ENCODE measurements around the gene MORN2. TPM values are rescaled to one million over a fixed set of nuclear protein-coding genes. Genes with fewer than 3 reads are reported as not detected.
A peak's percentile ranks its signal among the peaks of the same experiment; 100 is the strongest.
"Not testable (repeated sequence)": the region's sequence is repeated elsewhere in the genome, so short reads cannot be mapped to it uniquely, and the experiment has no call there.

The MORN2 gene
- 1 to 10 TPM; 6.4 to 6.9 TPM for total RNA-seq

DNA sequence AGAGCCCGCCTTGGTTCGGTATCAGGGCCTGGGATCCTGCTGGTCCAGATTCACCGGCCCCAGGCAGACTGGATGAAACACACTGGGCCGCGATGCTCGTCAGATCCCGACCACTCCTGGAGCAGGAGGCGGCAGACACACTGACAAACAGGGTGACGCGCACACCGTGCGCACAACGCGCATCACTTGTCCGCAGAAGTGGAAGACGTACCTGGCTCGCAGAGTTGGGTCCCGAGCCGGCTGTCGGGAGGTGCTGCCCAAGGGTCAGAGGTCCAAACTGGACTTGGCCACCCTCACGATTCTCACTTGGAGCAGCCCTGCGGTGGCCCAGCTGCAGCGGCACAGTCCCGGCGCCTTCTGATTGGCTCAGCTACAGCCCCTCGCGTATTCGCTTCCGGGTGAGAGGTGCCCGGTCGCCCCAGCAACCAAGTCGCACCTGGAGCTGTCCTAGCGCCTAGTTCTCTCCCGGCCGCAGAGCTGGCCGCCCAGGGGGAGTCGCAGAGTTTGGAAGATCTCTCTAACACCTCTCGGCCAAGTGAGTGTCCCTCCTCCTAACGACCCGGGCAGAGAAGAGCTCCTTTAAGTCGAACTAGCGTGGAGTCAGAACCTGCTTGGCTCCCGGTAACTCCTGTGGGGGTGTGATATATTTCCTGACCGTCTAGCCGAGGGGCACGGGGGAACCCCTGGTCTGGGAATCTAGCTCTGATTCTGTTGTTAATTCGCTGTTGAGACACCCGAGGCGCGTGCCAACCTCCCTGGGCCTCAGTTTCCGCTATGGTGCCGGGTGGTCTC, at the start of gene MORN2, which contains the start of gene DHX57:
MORN2 (plus strand) TSS at position 401 of the 792 bp plus-strand sequence.
DHX57 (minus strand) TSS at position 359 of the 792 bp plus-strand sequence. CDS start 7,529 bp downstream, outside the sequence.
- peak; percentile 99 for ATAC-seq
- peaks cover 18 to 20% of the 10 kb centered on the region in 2 donors for H3K4me1 Mint-ChIP-seq (ENCODE audit: low read depth in 2 of 2)
- no peaks in the 10 kb centered on the region for H3K27me3 Mint-ChIP-seq
- H3K27ac Mint-ChIP-seq = peak within 1 kb of the TSS; percentile 74 to 96
- peak; percentile 87 for DNase-seq (ENCODE audit: low spot score)
- H3K4me3 Mint-ChIP-seq = peak within 1 kb of the TSS; percentile 96
- H3K9me3 Mint-ChIP-seq = no peaks in the 10 kb centered on the region
- peaks cover 5% of the 10 kb centered on the region for H3K36me3 Mint-ChIP-seq

DNA sequence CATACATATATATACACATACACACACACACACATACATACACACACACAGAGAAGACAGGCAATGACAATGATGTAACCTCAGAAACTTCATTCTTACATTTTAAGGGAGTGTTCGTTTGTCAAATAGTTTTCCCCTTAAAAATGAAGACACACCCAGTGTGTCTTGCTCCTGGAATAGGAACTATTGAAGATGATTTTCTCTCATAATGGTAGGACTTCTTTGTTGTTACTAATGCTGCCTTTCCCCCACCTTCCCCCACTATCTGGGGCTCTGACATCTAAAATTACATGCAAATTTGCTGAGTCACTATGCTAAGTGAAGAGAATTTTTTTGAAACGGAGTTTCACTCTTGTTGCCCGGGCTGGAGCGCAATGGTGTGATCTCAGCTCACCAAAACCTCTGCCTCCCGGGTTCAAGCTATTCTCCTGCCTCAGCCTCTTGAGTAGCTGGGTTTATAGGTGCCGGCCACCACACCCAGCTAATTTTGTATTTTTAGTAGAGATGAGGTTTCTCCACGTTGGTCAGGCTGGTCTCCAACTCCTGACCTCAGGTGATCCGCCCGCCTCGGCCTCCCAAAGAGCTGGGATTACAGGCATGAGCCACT, 48.1 kb upstream of the MORN2 start:
- not testable (repeated sequence) for H3K27me3 Mint-ChIP-seq; H3K9me3 Mint-ChIP-seq; DNase-seq (ENCODE audit: low spot score); H3K4me3 Mint-ChIP-seq; H3K4me1 Mint-ChIP-seq (ENCODE audit: low read depth in 2 of 2)
- ATAC-seq = peak; percentile 66 to 68
- peak overlapping the region; percentile 21 to 65 for H3K27ac Mint-ChIP-seq
- H3K36me3 Mint-ChIP-seq = peaks cover 17% of the 10 kb centered on the region

DNA sequence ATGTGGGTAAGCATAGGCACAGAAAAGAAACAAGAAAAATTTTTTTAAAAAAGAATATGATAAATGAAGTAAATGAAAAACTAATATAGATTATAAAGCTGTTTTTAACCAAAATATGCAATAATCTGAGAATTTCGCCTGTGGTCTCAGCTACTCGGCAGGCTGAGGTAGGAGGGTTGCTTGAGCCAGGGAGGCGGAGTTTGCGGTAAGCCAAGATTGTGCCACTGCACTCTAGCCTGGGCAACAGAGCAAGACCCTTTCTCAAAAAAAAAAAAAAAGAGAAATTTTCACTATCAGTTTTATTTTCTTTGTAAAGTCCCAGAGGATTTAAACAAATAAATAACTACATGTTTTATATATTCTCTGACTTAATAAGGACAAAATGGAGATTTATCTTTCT, 47.3 kb upstream of the MORN2 start:
- DNase-seq (ENCODE audit: low spot score) (no peak), ATAC-seq (no peak)
- Mint-ChIP-seq H3K36me3 (peaks cover 13% of the 10 kb centered on the region), H3K27ac (no peak overlapping the region), H3K4me3 (no peak overlapping the region), H3K9me3 (no peaks in the 10 kb centered on the region), H3K4me1 (ENCODE audit: low read depth in 2 of 2) (peaks cover 4 to 7% of the 10 kb centered on the region in 2 donors), H3K27me3 (no peaks in the 10 kb centered on the region)

DNA sequence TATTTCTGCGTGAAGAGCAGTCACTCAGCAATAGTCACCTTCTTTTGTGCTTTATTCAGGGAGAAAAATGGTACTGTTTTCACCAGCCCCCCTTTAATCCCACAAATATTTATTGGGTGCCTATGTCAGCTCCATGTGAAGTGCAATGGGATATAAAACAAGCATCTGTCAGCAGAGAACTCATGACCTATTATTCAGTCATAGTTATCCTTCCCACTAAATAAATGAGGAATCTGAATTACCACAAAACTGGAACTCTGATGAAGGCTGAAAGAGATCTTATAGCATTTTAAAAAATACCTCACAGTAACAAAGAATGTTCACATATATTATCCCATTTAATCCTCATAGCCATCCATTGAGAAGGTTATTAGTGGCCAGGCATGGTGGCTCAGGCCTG, 45.8 kb upstream of the MORN2 start:
- ATAC-seq = no peak
- Mint-ChIP-seq H3K9me3 (no peaks in the 10 kb centered on the region), H3K27me3 (no peaks in the 10 kb centered on the region), H3K4me1 (ENCODE audit: low read depth in 2 of 2) (peaks cover 4 to 7% of the 10 kb centered on the region in 2 donors), H3K4me3 (no peak overlapping the region), H3K36me3 (peaks cover 11% of the 10 kb centered on the region), H3K27ac (no peak overlapping the region)
- no peak for DNase-seq (ENCODE audit: low spot score)

DNA sequence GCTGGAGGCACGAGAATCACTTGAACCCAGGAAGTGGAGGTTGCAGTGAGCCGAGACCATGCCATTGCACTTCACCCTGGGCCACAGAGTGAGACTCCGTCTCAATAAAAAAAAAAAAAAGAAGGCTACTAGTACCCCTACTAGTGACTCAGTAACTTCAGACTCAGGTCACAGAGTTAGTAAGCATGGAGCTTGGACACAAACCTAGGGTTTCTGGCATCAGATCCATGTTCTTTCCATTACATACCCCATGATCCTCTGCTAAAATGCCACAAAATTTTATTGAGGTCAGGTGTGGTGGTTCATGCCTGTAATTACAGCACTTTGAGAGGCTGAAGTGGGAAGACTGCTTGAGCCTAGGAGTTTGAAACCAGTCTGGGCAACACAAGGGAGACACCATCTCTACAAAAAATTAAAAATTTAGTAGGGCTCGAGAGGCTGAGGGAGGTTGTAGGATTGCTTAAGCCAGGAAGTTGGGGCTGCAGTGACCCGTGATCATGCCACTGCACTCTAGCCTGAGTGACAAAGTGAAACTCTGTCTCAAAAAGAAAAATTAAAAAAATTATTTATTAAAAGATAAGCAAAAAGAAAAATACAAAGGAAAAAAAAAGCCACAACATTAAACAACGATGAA, 45.1 kb upstream of the MORN2 start:
- H3K4me3 Mint-ChIP-seq = no peak overlapping the region

DNA sequence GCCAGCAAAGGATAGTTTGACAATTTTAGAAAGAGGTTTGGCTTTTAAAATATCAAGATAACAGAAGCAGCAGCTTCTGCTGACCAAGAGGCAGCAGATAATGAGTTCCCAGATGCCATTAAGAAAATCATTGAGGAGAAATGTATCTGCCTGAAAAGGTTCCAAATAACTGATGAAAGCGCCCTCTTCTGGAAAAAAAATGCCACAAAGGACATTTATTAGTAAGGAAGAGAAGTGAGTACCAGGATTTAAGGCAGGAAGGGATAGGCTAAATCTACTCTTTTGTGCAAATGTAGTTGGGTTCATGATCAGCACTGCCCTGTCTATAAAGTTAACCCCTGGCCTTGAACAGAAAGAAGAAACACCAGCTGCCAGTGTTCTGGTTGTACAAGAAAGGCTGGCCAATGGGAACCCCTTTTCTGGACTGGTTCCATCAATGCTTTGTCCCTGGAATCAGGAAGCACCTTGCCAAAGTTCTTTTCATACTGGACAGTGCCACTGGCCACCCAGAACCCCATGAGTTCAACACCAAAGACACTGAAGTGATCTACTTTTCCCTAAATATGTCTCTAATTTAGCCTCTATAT, 40.7 kb upstream of the MORN2 start:
- no peaks in the 10 kb centered on the region for H3K4me1 Mint-ChIP-seq (ENCODE audit: low read depth in 2 of 2)
- no peaks in the 10 kb centered on the region for H3K27me3 Mint-ChIP-seq
- H3K27ac Mint-ChIP-seq = no peak overlapping the region
- H3K36me3 Mint-ChIP-seq = peaks cover 15% of the 10 kb centered on the region
- DNase-seq (ENCODE audit: low spot score) = no peak
- no peak overlapping the region for H3K4me3 Mint-ChIP-seq
- ATAC-seq = no peak
- H3K9me3 Mint-ChIP-seq = no peaks in the 10 kb centered on the region

More for the DNA sequence above, 45.1 kb upstream of the MORN2 start:
- DNase-seq (ENCODE audit: low spot score) = no peak
- H3K9me3 Mint-ChIP-seq = no peaks in the 10 kb centered on the region
- ATAC-seq = no peak
- peaks cover 14% of the 10 kb centered on the region for H3K36me3 Mint-ChIP-seq
- peaks cover 4 to 7% of the 10 kb centered on the region in 2 donors for H3K4me1 Mint-ChIP-seq (ENCODE audit: low read depth in 2 of 2)
- H3K27me3 Mint-ChIP-seq = no peaks in the 10 kb centered on the region
- H3K27ac Mint-ChIP-seq = no peak overlapping the region

DNA sequence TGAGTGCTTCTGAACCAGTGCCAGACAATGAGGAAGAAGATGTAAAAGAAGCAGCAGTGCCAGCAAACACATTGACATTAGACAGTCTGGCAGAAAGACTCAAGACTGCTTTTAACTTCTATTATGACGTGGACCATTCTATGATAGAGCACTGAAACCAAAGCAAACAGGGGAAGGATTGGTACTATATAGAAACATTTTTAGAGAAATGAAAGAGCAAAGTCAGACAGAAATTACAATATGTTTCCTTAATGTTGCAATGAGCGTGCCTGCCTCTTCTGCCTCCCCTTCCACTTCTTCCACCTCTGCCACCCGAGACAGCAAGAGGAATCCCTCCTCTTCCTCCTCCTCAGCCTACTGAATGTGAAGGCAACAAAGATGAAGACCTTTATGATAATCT, 39.8 kb upstream of the MORN2 start:
- H3K4me3 Mint-ChIP-seq = no peak overlapping the region
- H3K27ac Mint-ChIP-seq = no peak overlapping the region
- no peaks in the 10 kb centered on the region for H3K27me3 Mint-ChIP-seq
- H3K9me3 Mint-ChIP-seq = no peaks in the 10 kb centered on the region
- H3K36me3 Mint-ChIP-seq = peaks cover 15% of the 10 kb centered on the region
- no peak for ATAC-seq
- no peak for DNase-seq (ENCODE audit: low spot score)
- no peaks in the 10 kb centered on the region for H3K4me1 Mint-ChIP-seq (ENCODE audit: low read depth in 2 of 2)

DNA sequence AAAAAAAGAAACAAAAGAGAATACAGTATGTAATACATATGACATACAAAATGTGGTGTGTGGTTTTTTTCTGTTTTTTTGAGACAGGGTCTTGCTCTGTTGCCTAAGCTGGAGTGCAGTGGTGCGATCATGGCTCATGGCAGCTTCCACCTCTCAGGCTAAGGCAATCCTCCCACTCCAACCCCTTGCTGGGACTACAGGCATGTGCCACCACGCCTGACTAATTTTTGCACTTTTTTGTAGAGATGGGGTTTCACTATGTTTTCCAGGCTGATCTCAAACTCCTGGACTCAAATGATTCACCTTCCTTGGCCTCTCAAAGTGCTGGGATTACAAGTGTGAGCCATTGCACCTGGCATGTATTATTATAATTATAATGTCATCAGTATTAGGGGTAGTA, 39.0 kb upstream of the MORN2 start:
- Mint-ChIP-seq H3K27me3 (no peaks in the 10 kb centered on the region), H3K36me3 (peaks cover 15% of the 10 kb centered on the region), H3K9me3 (no peaks in the 10 kb centered on the region), H3K27ac (no peak overlapping the region), H3K4me3 (no peak overlapping the region), H3K4me1 (ENCODE audit: low read depth in 2 of 2) (no peaks in the 10 kb centered on the region)
- ATAC-seq (no peak), DNase-seq (ENCODE audit: low spot score) (no peak)

DNA sequence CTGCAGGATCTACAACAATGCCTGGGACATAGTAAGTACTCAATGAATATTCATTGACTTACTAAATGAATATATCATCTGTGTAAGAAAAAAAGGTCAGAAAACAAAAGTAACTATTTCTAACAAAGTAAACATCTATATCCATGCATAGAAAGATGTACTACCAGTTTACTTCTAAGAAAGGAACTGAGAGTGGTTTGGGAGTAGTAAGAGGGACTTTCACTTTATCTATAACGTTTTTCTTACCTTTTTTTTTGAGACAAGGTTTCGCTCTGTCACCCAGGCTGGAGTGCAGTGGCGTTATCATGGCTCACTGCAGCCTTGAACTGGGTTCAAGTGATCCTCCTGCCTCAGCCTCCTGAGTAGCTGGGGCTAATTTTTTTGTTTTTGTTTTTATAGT, 25.7 kb upstream of the MORN2 start:
- Mint-ChIP-seq H3K4me1 (ENCODE audit: low read depth in 2 of 2) (no peaks in the 10 kb centered on the region), H3K36me3 (peaks cover 24% of the 10 kb centered on the region), H3K27ac (no peak overlapping the region), H3K27me3 (no peaks in the 10 kb centered on the region), H3K4me3 (no peak overlapping the region), H3K9me3 (no peaks in the 10 kb centered on the region)
- ATAC-seq (no peak), DNase-seq (ENCODE audit: low spot score) (no peak)

DNA sequence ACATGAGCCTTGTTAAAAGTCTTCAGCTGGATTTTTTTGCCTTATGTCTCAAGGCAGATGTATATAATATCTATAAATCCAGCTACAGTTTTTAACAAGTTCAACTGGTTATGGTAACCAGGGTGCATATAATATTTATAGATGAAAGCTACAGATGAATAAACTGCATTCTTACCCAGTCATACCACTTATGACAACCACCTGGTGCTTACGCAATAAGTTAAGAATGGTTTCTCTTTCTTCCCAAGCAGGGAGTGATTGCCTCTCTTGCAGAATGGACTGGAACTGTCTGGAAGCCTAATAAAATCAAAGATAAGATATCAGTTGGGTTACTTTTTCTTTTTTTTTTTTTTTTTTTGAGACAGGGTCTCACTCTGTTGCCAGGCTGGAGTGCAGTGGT, 19.6 kb upstream of the MORN2 start:
- Mint-ChIP-seq H3K9me3 (no peaks in the 10 kb centered on the region), H3K36me3 (peaks cover 22% of the 10 kb centered on the region), H3K4me1 (ENCODE audit: low read depth in 2 of 2) (no peaks in the 10 kb centered on the region), H3K27ac (no peak overlapping the region), H3K27me3 (no peaks in the 10 kb centered on the region), H3K4me3 (no peak overlapping the region)
- DNase-seq (ENCODE audit: low spot score) (no peak), ATAC-seq (peak; percentile 56 to 64)

DNA sequence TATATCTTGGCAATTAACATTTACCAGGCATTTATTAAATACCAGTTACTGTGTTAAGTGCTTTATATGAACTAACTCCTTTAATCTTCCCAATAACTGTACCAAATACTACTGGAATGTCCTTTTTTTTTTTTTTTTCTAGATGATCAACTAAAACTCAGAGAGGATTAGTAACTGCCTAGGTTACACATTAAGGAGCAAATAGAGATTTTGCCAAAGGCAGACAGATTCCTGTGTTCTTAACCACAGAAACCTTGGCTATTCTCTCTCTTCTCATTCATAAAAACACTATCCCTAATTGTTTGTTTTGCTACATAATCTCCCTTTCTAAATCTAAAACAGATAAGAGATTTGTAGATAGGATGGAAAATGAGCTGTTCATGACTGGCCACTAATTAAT, 13.3 kb upstream of the MORN2 start:
- DNase-seq (ENCODE audit: low spot score) = no peak
- Mint-ChIP-seq H3K27ac (no peak overlapping the region), H3K9me3 (no peaks in the 10 kb centered on the region), H3K4me3 (no peak overlapping the region), H3K4me1 (ENCODE audit: low read depth in 2 of 2) (peaks cover 0 to 8% of the 10 kb centered on the region in 2 donors), H3K27me3 (no peaks in the 10 kb centered on the region), H3K36me3 (peaks cover 21% of the 10 kb centered on the region)
- ATAC-seq = no peak

DNA sequence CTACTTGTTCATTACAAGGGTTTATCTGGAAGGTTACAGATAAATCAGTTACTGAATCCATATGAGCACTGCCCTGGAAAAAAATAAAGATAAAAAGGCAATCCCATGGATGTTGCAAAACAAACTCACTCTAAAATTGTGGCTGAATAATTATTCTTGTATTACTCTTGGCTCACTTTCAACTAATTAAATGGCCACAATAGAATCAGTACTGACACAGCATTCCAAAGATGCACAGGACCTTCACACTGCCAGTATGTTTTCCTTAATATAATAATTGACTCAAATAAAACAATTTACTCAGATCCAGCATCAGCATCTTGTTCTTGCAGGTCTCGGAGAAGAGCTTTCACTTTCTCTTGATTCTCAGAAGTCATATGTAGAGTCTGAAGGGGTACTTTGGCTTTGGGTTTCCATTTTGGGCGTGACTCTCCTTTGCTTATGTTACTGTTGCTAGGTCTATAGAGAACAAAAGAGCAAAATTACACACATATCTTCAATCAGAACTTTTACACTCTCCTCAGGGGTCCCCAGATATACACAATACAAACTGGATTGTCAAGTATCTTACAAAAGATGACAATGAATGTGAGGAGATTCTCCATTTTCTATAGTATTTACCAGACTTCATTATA, 12.6 kb upstream of the MORN2 start:
- H3K4me1 Mint-ChIP-seq (ENCODE audit: low read depth in 2 of 2) = peaks cover 0 to 8% of the 10 kb centered on the region in 2 donors
- H3K36me3 Mint-ChIP-seq = peaks cover 21% of the 10 kb centered on the region
- H3K27ac Mint-ChIP-seq = peak overlapping the region in 1 of 2 donors; percentile 20
- no peak overlapping the region for H3K4me3 Mint-ChIP-seq
- H3K9me3 Mint-ChIP-seq = no peaks in the 10 kb centered on the region
- DNase-seq (ENCODE audit: low spot score) (no peak), ATAC-seq (peak in 1 of 2 donors; percentile 54)
- no peaks in the 10 kb centered on the region for H3K27me3 Mint-ChIP-seq

DNA sequence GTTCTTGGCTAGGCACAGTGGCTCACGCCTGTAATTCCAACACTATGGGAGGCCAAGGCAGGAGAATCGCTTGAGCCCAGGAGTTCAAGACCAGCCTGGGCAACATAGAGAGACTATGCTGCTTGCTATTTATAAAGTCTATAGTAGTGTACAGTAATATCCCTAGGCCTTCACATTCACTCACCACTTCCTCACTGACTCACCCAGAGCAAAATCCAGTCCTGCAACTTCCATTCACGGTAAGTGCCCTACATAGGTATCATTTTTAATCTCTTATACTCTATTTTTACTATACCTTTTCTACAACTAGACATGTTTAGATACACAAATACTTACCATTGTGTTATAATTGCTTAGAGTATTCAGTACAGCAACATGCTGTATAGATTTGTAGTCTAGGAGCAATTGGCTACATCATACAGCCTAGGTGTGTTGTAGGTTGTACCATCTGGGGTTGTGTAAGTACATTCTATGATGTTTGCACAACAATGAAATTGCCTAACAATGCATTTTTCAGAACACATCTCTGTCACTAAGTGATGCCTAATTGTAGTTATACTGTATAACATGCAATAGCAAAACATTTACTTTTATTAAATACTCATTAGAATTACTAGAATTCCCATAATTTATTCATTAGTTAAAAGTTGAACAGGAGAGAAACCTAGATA, 8.9 kb upstream of the MORN2 start:
- Mint-ChIP-seq H3K27me3 (no peaks in the 10 kb centered on the region), H3K9me3 (peaks cover 3% of the 10 kb centered on the region), H3K27ac (no peak overlapping the region), H3K4me3 (no peak overlapping the region), H3K36me3 (peaks cover 22% of the 10 kb centered on the region), H3K4me1 (ENCODE audit: low read depth in 2 of 2) (peaks cover 3 to 8% of the 10 kb centered on the region in 2 donors)
- DNase-seq (ENCODE audit: low spot score) (no peak), ATAC-seq (peak in 1 of 2 donors; percentile 72)

All from natural killer cell treated with Interleukin-12 subunit alpha and Interleukin-12 subunit beta and Interleukin-15 and Interleukin-18, amount 100 ng/mL, for 72 hours (primary cell).